ENCODE measurements around the gene OSBPL2.

DNA sequence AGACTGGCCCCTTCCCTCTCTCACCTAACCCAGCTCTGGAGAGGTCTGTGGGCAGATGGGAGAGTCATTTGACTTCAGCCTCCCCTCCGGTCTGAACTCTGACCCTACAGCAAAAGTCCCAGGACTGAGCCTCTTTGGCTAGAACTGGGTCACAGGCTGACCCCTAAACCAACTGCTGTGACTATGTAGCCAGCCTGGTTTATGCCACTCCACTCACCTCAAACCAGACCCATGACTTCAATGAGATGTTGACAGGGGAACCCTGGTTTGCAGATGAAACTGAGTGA, 864 bp upstream of the OSBPL2 start:
- no peak for TF ChIP-seq POLR2A (IDR thresholded peaks at IDR 0.05)
- TF ChIP-seq CTCF (IDR thresholded peaks at IDR 0.05) = no peak
- TF ChIP-seq POLR2AphosphoS5 (IDR thresholded peaks at IDR 0.05; ENCODE audit: insufficient read depth in 1 of 2, low read depth in 1 of 2) = no peak

All from vagina (tissue), 2 donors.